ENCODE measurements around the gene TBCK. TPM values are rescaled to one million over a fixed set of nuclear protein-coding genes. Genes with fewer than 3 reads are reported as not detected.
A peak's percentile ranks its signal among the peaks of the same experiment; 100 is the strongest.

The TBCK gene
- polyA plus RNA-seq, 1 experiment = 36.3 TPM

- Histone ChIP-seq H3K36me3 (ENCODE audit: control insufficient read depth, insufficient read depth, low read length) (peaks cover 4% of the 10 kb centered on the region), H3K4me3 (ENCODE audit: low read depth, low read length) (no peak overlapping the region), H3K27me3 (ENCODE audit: control insufficient read depth, insufficient read depth, low read length) (no peaks in the 10 kb centered on the region)
- DNase-seq (ENCODE audit: low read depth) = no peak
- POLR2A ChIA-PET = no interaction called here
- TF ChIP-seq, protein P1, sequence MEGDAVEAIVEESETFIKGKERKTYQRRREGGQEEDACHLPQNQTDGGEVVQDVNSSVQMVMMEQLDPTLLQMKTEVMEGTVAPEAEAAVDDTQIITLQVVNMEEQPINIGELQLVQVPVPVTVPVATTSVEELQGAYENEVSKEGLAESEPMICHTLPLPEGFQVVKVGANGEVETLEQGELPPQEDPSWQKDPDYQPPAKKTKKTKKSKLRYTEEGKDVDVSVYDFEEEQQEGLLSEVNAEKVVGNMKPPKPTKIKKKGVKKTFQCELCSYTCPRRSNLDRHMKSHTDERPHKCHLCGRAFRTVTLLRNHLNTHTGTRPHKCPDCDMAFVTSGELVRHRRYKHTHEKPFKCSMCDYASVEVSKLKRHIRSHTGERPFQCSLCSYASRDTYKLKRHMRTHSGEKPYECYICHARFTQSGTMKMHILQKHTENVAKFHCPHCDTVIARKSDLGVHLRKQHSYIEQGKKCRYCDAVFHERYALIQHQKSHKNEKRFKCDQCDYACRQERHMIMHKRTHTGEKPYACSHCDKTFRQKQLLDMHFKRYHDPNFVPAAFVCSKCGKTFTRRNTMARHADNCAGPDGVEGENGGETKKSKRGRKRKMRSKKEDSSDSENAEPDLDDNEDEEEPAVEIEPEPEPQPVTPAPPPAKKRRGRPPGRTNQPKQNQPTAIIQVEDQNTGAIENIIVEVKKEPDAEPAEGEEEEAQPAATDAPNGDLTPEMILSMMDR (IDR thresholded peaks at IDR 0.05; ENCODE audit: insufficient read depth, low read depth, low read length) = no peak
- CTCF ChIA-PET = no interaction called here
Observed at GRCh38 chr4:106210021-106210420, 106.0 kb downstream of the TBCK start.

DNA sequence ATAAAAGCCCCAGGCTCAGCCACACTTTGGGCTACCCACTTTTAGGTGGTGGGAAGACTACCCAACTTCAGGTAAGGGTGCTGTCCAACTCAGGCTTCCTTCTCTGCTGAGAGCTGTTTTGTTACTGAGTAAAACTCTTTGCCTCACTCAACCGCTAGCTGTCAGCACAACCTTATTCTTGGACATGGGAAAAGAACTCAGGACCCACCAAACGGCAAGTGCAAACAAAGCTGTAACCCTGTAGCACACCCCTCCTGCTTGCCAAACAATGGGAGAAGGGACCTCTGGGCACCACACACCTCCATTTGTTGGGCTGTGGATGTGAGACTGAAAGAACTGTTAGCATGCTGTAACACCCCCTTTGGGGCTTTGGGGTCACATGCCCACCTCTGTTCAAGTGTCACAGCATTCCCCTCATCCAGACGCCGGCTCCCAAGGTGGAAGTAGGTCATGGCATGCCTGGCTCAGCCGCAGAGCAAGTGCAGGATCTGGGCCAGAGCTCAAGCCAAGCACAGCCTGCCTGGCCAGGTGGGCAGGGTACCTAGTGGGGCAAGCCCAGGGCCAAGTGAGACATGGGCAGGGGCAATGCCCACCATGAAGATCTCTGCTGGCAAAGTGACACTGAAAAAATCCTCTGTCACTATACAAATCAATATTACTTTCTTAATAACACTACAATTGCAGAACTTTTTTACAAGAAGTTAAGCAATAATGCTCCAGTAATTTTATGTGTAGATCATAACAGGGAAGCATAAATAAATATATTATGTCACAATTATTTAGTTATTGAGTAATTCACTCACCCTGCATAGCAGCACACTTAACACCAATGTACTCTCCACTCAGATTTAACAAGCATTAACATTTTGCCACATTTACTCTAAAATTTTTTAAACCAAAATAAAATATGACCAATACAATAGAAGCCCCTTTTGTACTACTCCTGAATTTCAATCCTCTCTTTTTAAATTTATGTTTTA, 107.2 kb downstream of the TBCK start:
- DNase-seq (ENCODE audit: low read depth) = no peak
- ChIA-PET CTCF (no interaction called here), POLR2A (interaction anchor here (0.5 kb wide), 1 partner anchor 1618 kb away, joined by 5 read pairs; no protein-coding TSS in a partner anchor)
- Histone ChIP-seq H3K27me3 (ENCODE audit: control insufficient read depth, insufficient read depth, low read length) (no peaks in the 10 kb centered on the region), H3K4me3 (ENCODE audit: low read depth, low read length) (no peak overlapping the region), H3K36me3 (ENCODE audit: control insufficient read depth, insufficient read depth, low read length) (peaks cover 4% of the 10 kb centered on the region)
- TF ChIP-seq, protein P1 (IDR thresholded peaks at IDR 0.05; ENCODE audit: insufficient read depth, low read depth, low read length) = no peak

DNA sequence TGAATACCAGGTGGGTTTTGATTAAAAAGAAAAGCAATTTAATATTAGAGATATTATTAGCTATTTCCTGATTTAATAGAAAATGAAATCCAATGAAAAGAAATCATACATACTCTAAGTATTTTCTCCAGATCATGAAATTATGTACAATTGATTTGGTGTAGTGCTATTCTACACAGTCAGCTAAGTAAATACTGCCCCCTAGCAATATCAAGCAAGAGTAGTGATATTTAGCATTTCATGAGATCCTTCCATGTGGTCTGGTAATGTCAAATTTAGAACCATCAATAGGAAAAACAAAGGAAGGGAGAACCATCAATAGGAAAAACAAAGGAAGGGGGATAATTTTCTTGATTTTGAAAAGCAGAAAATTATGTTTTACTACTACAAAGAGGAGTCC, 114.6 kb downstream of the TBCK start:
- no peaks in the 10 kb centered on the region for H3K36me3 ChIP-seq (ENCODE audit: control insufficient read depth, insufficient read depth, low read length)
- no peak for DNase-seq (ENCODE audit: low read depth)
- no peaks in the 10 kb centered on the region for H3K27me3 ChIP-seq (ENCODE audit: control insufficient read depth, insufficient read depth, low read length)
- TF ChIP-seq, protein P1 (IDR thresholded peaks at IDR 0.05; ENCODE audit: insufficient read depth, low read depth, low read length) = peak; percentile 50
- ChIA-PET CTCF (interaction anchor here (1.7 kb wide), 1 partner anchor 681 kb away, joined by 6 read pairs; no protein-coding TSS in a partner anchor), POLR2A (no interaction called here)
- no peak overlapping the region for H3K4me3 ChIP-seq (ENCODE audit: low read depth, low read length)

- CTCF ChIA-PET = no interaction called here
- no peaks in the 10 kb centered on the region for H3K27me3 ChIP-seq (ENCODE audit: control insufficient read depth, insufficient read depth, low read length)
- TF ChIP-seq, protein P1 (IDR thresholded peaks at IDR 0.05; ENCODE audit: insufficient read depth, low read depth, low read length) = no peak
- no peaks in the 10 kb centered on the region for H3K36me3 ChIP-seq (ENCODE audit: control insufficient read depth, insufficient read depth, low read length)
- no peak for DNase-seq (ENCODE audit: low read depth)
- no peak overlapping the region for H3K4me3 ChIP-seq (ENCODE audit: low read depth, low read length)
- POLR2A ChIA-PET = no interaction called here
Observed at GRCh38 chr4:106195435-106195950, 120.5 kb downstream of the TBCK start.

GRCh38 chr4:106194801-106195200, 121.2 kb downstream of the TBCK start:
- no peak for DNase-seq (ENCODE audit: low read depth)

More at GRCh38 chr4:106194801-106195200, 121.2 kb downstream of the TBCK start:
- Histone ChIP-seq H3K36me3 (ENCODE audit: control insufficient read depth, insufficient read depth, low read length) (no peaks in the 10 kb centered on the region), H3K4me3 (ENCODE audit: low read depth, low read length) (no peak overlapping the region), H3K27me3 (ENCODE audit: control insufficient read depth, insufficient read depth, low read length) (no peaks in the 10 kb centered on the region)
- POLR2A ChIA-PET = no interaction called here
- CTCF ChIA-PET = interaction anchor here (0.6 to 0.8 kb wide), 2 partner anchors 9 to 1564 kb away, joined by 3 read pairs; no protein-coding TSS in a partner anchor
- TF ChIP-seq, protein P1 (IDR thresholded peaks at IDR 0.05; ENCODE audit: insufficient read depth, low read depth, low read length) = no peak

All from BJ (cell line).